ENCODE measurements around the gene TSPAN9. TPM values are rescaled to one million over a fixed set of nuclear protein-coding genes. Genes with fewer than 3 reads are reported as not detected.

The TSPAN9 gene
- total RNA-seq, 1 donor, result 13.0 TPM

- DNase-seq (ENCODE audit: insufficient read length, low spot score, missing footprints), result peak; percentile 84
Measured at GRCh38 chr12:3035815-3036702, 41.1 kb upstream of the TSPAN9 start.

GRCh38 chr12:3036901-3037600 lies 40.1 kb upstream of the TSPAN9 start:
- Histone ChIP-seq H4K20me1 (ENCODE audit: insufficient read depth, low read length) (peaks cover 16% of the 10 kb centered on the region), H2AFZ (ENCODE audit: low read length) (no peak overlapping the region), H3K4me2 (ENCODE audit: insufficient read depth, low read length) (no peak overlapping the region), H3K27ac (ENCODE audit: low read depth, low read length) (no peak overlapping the region), H3K27me3 (ENCODE audit: insufficient read depth, low read length) (no peaks in the 10 kb centered on the region), H3K9me3 (ENCODE audit: low read depth, low read length) (no peaks in the 10 kb centered on the region), H3K36me3 (ENCODE audit: insufficient read depth, low read length) (peaks cover 48% of the 10 kb centered on the region), H3K4me3 (ENCODE audit: insufficient read depth, low read length) (no peak overlapping the region), H3K79me2 (ENCODE audit: insufficient read depth, low read length) (no peaks in the 10 kb centered on the region), H3K4me1 (ENCODE audit: insufficient read depth, low read length) (peaks cover 4% of the 10 kb centered on the region)
- DNase-seq (ENCODE audit: insufficient read length, low spot score, missing footprints), result peak; percentile 55
- no peak for TF ChIP-seq CTCF (IDR thresholded peaks at IDR 0.05; ENCODE audit: extremely low read depth, low read depth, low read length)

More at GRCh38 chr12:3035815-3036702, 41.1 kb upstream of the TSPAN9 start:
- no peaks in the 10 kb centered on the region for H3K79me2 ChIP-seq (ENCODE audit: insufficient read depth, low read length)
- H2AFZ ChIP-seq (ENCODE audit: low read length), result no peak overlapping the region
- peak; percentile 55 for TF ChIP-seq CTCF (IDR thresholded peaks at IDR 0.05; ENCODE audit: extremely low read depth, low read depth, low read length)
- H3K27me3 ChIP-seq (ENCODE audit: insufficient read depth, low read length), result no peaks in the 10 kb centered on the region
- H3K36me3 ChIP-seq (ENCODE audit: insufficient read depth, low read length), result peaks cover 49% of the 10 kb centered on the region
- H4K20me1 ChIP-seq (ENCODE audit: insufficient read depth, low read length), result peaks cover 9% of the 10 kb centered on the region
- no peak overlapping the region for H3K27ac ChIP-seq (ENCODE audit: low read depth, low read length)
- H3K9me3 ChIP-seq (ENCODE audit: low read depth, low read length), result no peaks in the 10 kb centered on the region
- peaks cover 10% of the 10 kb centered on the region for H3K4me1 ChIP-seq (ENCODE audit: insufficient read depth, low read length)
- H3K4me2 ChIP-seq (ENCODE audit: insufficient read depth, low read length), result no peak overlapping the region
- no peak overlapping the region for H3K4me3 ChIP-seq (ENCODE audit: insufficient read depth, low read length)

- peaks cover 4% of the 10 kb centered on the region for H3K4me1 ChIP-seq (ENCODE audit: insufficient read depth, low read length)
- H4K20me1 ChIP-seq (ENCODE audit: insufficient read depth, low read length), result peaks cover 16% of the 10 kb centered on the region
- no peaks in the 10 kb centered on the region for H3K79me2 ChIP-seq (ENCODE audit: insufficient read depth, low read length)
- peak; percentile 79 for DNase-seq (ENCODE audit: insufficient read length, low spot score, missing footprints)
- peaks cover 47% of the 10 kb centered on the region for H3K36me3 ChIP-seq (ENCODE audit: insufficient read depth, low read length)
- no peaks in the 10 kb centered on the region for H3K9me3 ChIP-seq (ENCODE audit: low read depth, low read length)
- no peak overlapping the region for H3K27ac ChIP-seq (ENCODE audit: low read depth, low read length)
- TF ChIP-seq CTCF (IDR thresholded peaks at IDR 0.05; ENCODE audit: extremely low read depth, low read depth, low read length), result no peak
- no peaks in the 10 kb centered on the region for H3K27me3 ChIP-seq (ENCODE audit: insufficient read depth, low read length)
- H3K4me2 ChIP-seq (ENCODE audit: insufficient read depth, low read length), result no peak overlapping the region
- no peak overlapping the region for H2AFZ ChIP-seq (ENCODE audit: low read length)
- H3K4me3 ChIP-seq (ENCODE audit: insufficient read depth, low read length), result no peak overlapping the region
Measured at GRCh38 chr12:3038166-3038565, 39.0 kb upstream of the TSPAN9 start.

Measured in osteoblast (primary cell).